Caco-2 (cell line): ENCODE data around the gene CUL3. TPM values are rescaled to one million over a fixed set of nuclear protein-coding genes. Genes with fewer than 3 reads are reported as not detected.
A peak's percentile ranks its signal among the peaks of the same experiment; 100 is the strongest.

ENCODE experiments used
- Bru-seq: library from RNA; stranded (reverse); fragments of 400-500 nt; gene quantifications from one replicate; lab custom pipeline; 2021; lab: Mats Ljungman, UMichigan
- BruChase-seq, 2 experiments: library from RNA; stranded (reverse); fragments of 400-500 nt; gene quantifications; one replicate each; lab custom pipeline; 2021; lab: Mats Ljungman, UMichigan
- BruUV-seq: library from RNA; stranded (reverse); fragments of 400-500 nt; replicated peaks from 2 replicates; lab custom pipeline; 2021; lab: Mats Ljungman, UMichigan
- CTCF ChIA-PET: fragments of 300-600 bp; sonication (Branson Sonifier 250); formaldehyde crosslinking; loops from one replicate; lab custom pipeline; 2022; ENCODE audit warnings: antibody characterized with exemption; lab: Charles Lee
- POLR2A ChIA-PET: fragments of 300-600 bp; sonication (Branson Sonifier 250); formaldehyde crosslinking; loops from one replicate; lab custom pipeline; 2022; ENCODE audit warnings: antibody characterized with exemption; lab: Charles Lee
- DNase-seq, 2 experiments: peaks; one replicate each; pipeline versions ENCODE4 v3.0.0 to v3.0.0-alpha.2; 2020 to 2022
- H3K27me3 ChIP-seq: replicated peaks from 2 replicates; pipeline ENCODE4 v1.6.0; 2011; ENCODE audit warnings: low read length; ENCODE audit not compliant: control insufficient read depth, insufficient read depth
- H3K36me3 ChIP-seq: 2 replicates; pipeline ENCODE4 v1.5.1; 2011; ENCODE audit warnings: low read length; ENCODE audit not compliant: control insufficient read depth, insufficient read depth
- H3K4me1 ChIP-seq: fragments of 250-450 bp; sonication (Bioruptor Pico); 2 replicates; pipeline ENCODE4 v1.5.1; 2020; ENCODE audit warnings: mild to moderate bottlenecking
- H3K4me3 ChIP-seq: 2 replicates; pipeline ENCODE4 v1.5.1; 2011; ENCODE audit warnings: low read depth, mild to moderate bottlenecking, control low read depth, low read length
- H3K9me3 ChIP-seq: fragments of 250-450 bp; sonication (Bioruptor Pico); 2 replicates; pipeline ENCODE4 v1.5.1; 2020; ENCODE audit warnings: mild to moderate bottlenecking, moderate library complexity
- H3K27ac Mint-ChIP-seq: one replicate; pipeline ENCODE4 v1.8.0; 2022; ENCODE audit warnings: mixed read lengths; ENCODE audit not compliant: unreplicated experiment
- H3K27me3 Mint-ChIP-seq: one replicate; pipeline ENCODE4 v1.8.0; 2022; ENCODE audit warnings: mixed read lengths; ENCODE audit not compliant: insufficient read depth, unreplicated experiment
- H3K36me3 Mint-ChIP-seq: one replicate; pipeline ENCODE4 v1.8.0; 2022; ENCODE audit warnings: mild to moderate bottlenecking, mixed read lengths; ENCODE audit not compliant: insufficient read depth, unreplicated experiment
- H3K4me1 Mint-ChIP-seq: one replicate; pipeline ENCODE4 v1.8.0; 2022; ENCODE audit warnings: low read depth, mixed read lengths; ENCODE audit not compliant: unreplicated experiment
- H3K4me3 Mint-ChIP-seq: one replicate; pipeline ENCODE4 v1.8.0; 2022; ENCODE audit warnings: mild to moderate bottlenecking, moderate library complexity, mixed read lengths; ENCODE audit not compliant: unreplicated experiment
- H3K9me3 Mint-ChIP-seq: one replicate; pipeline ENCODE4 v1.8.0; 2022; ENCODE audit warnings: mixed read lengths; ENCODE audit not compliant: unreplicated experiment
- CTCF ChIP-seq, 2 experiments: fragments of 200-600 bp in 1 of 2; IDR thresholded peaks; 1 replicate in 1 of 2; 2 replicates in 1 of 2; pipeline versions ENCODE4 v1.5.1 to v1.8.0; 2011 to 2022; ENCODE audit warnings: antibody characterized with exemption in 1 of 2, control low read depth in 1 of 2, inconsistent platforms in 1 of 2, low read depth in 1 of 2, low read length in 1 of 2, mild to moderate bottlenecking in 1 of 2, moderate library complexity in 1 of 2; ENCODE audit not compliant: insufficient read depth in 1 of 2, severe bottlenecking in 1 of 2, unreplicated experiment in 1 of 2
- intact Hi-C: fragments of 100-400 bp; cut with micrococcal nuclease; formaldehyde crosslinking; loops from one replicate; pipeline ENCODE4 v1.10.0; 2022; ENCODE audit not compliant: unreplicated experiment
- long read RNA-seq: library from polyadenylated mRNA; stranded (forward); transcript quantifications from one replicate; pipeline ENCODE4 v2.0.0, GENCODE V29; 2022
- total RNA-seq: library from RNA; stranded (reverse); gene quantifications from 2 replicates; pipeline ENCODE4 v1.2.3, GENCODE V29; 2022

The CUL3 gene
- 66.0 and 66.3 TPM in 2 replicates for total RNA-seq
- percentile 90 among the genes with signal in this experiment for Bru-seq, nascent RNA
- percentile 83 among the genes with signal in this experiment for BruChase-seq, experiment 1, labeled RNA remaining after a 2-hour chase
- BruChase-seq, experiment 2, labeled RNA remaining after a 6-hour chase = percentile 81 among the genes with signal in this experiment
- long read RNA-seq, full-length matches to known transcripts = 91 of 98 reads
- long read RNA-seq, partial matches to known transcripts = 1 of 98 reads
- long read RNA-seq, other reads (novel, unspliced or antisense) = 6 of 98 reads

GRCh38 chr2:224585211-224586088, at the start of gene CUL3:
CUL3 (minus strand) TSS chr2:224585363; CDS start chr2:224585009, 354 bp downstream.
- intact Hi-C loops = loop anchor here (2.0 kb wide), 1 partner anchor 101 kb away; no protein-coding TSS in a partner anchor

GRCh38 chr2:224630659-224631550, 45.7 kb upstream of the CUL3 start:
- Mint-ChIP-seq H3K9me3 (no peaks in the 10 kb centered on the region), H3K27ac (no peak overlapping the region), H3K36me3 (no peaks in the 10 kb centered on the region), H3K4me3 (no peak overlapping the region), H3K27me3 (no peaks in the 10 kb centered on the region), H3K4me1 (no peaks in the 10 kb centered on the region)
- Histone ChIP-seq H3K36me3 (no peaks in the 10 kb centered on the region), H3K4me1 (no peaks in the 10 kb centered on the region), H3K9me3 (no peaks in the 10 kb centered on the region), H3K4me3 (no peak overlapping the region), H3K27me3 (no peaks in the 10 kb centered on the region)
- intact Hi-C loops = no loop called here
- DNase-seq = no peak
- ChIA-PET POLR2A (no interaction called here), CTCF (no interaction called here)
- no peak for TF ChIP-seq CTCF (IDR thresholded peaks at IDR 0.05; ENCODE audit: insufficient read depth in 1 of 2, low read depth in 1 of 2, low read length in 1 of 2, severe bottlenecking in 1 of 2, unreplicated experiment in 1 of 2)
- BruUV-seq = no TSS peak

More at GRCh38 chr2:224585211-224586088, at the start of gene CUL3:
- H3K27me3 ChIP-seq = no peaks in the 10 kb centered on the region
- peak within 1 kb of the TSS; percentile 88 for H3K27ac Mint-ChIP-seq
- no peaks in the 10 kb centered on the region for H3K9me3 Mint-ChIP-seq
- peak within 1 kb of the TSS; percentile 72 for H3K4me3 ChIP-seq
- H3K4me1 ChIP-seq = no peaks in the 10 kb centered on the region
- DNase-seq = peak; percentile 96 to 99
- no peaks in the 10 kb centered on the region for H3K36me3 ChIP-seq
- CTCF ChIA-PET = interaction anchor here (0.5 kb wide), 1 partner anchor 35 kb away, joined by 3 read pairs; no protein-coding TSS in a partner anchor
- no TSS peak for BruUV-seq
- no peak for TF ChIP-seq CTCF (IDR thresholded peaks at IDR 0.05; ENCODE audit: insufficient read depth in 1 of 2, low read depth in 1 of 2, low read length in 1 of 2, severe bottlenecking in 1 of 2, unreplicated experiment in 1 of 2)
- no peaks in the 10 kb centered on the region for H3K27me3 Mint-ChIP-seq
- POLR2A ChIA-PET = interaction anchor here (0.6 to 0.9 kb wide), 4 partner anchors 14 to 599 kb away, joined by 3 to 5 read pairs (median 4); no protein-coding TSS in a partner anchor
- peak within 1 kb of the TSS; percentile 96 for H3K4me3 Mint-ChIP-seq
- H3K9me3 ChIP-seq = no peaks in the 10 kb centered on the region
- no peaks in the 10 kb centered on the region for H3K4me1 Mint-ChIP-seq
- peaks cover 9% of the 10 kb centered on the region for H3K36me3 Mint-ChIP-seq
